ENCODE measurements around the gene HEMK1. TPM values are rescaled to one million over a fixed set of nuclear protein-coding genes. Genes with fewer than 3 reads are reported as not detected.

The HEMK1 gene
- total RNA-seq, 4 donors from 2014 or later, result 4.5 to 8.1 (median 7.5) TPM

- H3K9me3 ChIP-seq, result no peaks in the 10 kb centered on the region
- peaks cover 0 to 24% of the 10 kb centered on the region in 2 donors for H3K36me3 ChIP-seq
- no peak overlapping the region for H3K4me3 ChIP-seq
- H3K27me3 ChIP-seq, result no peaks in the 10 kb centered on the region
- in situ Hi-C loops (cut with MboI; ENCODE audit: low sequenced_read_pairs in 4 of 4) (no loop called here), intact Hi-C loops (cut with DNase I; ENCODE audit: low total_unique reads) (no loop called here)
- DNase-seq (no peak), ATAC-seq (no peak)
- TF ChIP-seq POLR2A (IDR thresholded peaks at IDR 0.05), result no peak
- TF ChIP-seq CTCF (IDR thresholded peaks at IDR 0.05 in 4 of 5, conservative IDR thresholded peaks at IDR 0.05 in 1 of 5), result no peak
- peak overlapping the region in 3 of 4 donors; percentile 43 to 64 (median 43) for H3K27ac ChIP-seq
- H3K4me1 ChIP-seq, result peaks cover 32 to 47% of the 10 kb centered on the region in 2 donors
These were observed 67.7 kb downstream of the HEMK1 start for GRCh38 chr3:50637011-50637410.

- no peak overlapping the region for H3K4me3 ChIP-seq
- intact Hi-C loops (cut with DNase I; ENCODE audit: low total_unique reads) (no loop called here), in situ Hi-C loops (cut with MboI; ENCODE audit: low sequenced_read_pairs in 4 of 4) (no loop called here)
- no peaks in the 10 kb centered on the region for H3K27me3 ChIP-seq
- H3K27ac ChIP-seq, result peak overlapping the region; percentile 40 to 68 (median 52)
- peaks cover 29 to 40% of the 10 kb centered on the region in 2 donors for H3K4me1 ChIP-seq
- no peaks in the 10 kb centered on the region for H3K9me3 ChIP-seq
- no peak for DNase-seq
- peaks cover 0 to 33% of the 10 kb centered on the region in 2 donors for H3K36me3 ChIP-seq
- no peak for ATAC-seq
- TF ChIP-seq CTCF (IDR thresholded peaks at IDR 0.05 in 4 of 5, conservative IDR thresholded peaks at IDR 0.05 in 1 of 5) (no peak), POLR2A (IDR thresholded peaks at IDR 0.05) (no peak)
These were observed 68.6 kb downstream of the HEMK1 start for GRCh38 chr3:50637945-50638344.

GRCh38 chr3:50639055-50639494 lies 69.8 kb downstream of the HEMK1 start:
- TF ChIP-seq POLR2A (IDR thresholded peaks at IDR 0.05) (no peak), CTCF (IDR thresholded peaks at IDR 0.05 in 4 of 5, conservative IDR thresholded peaks at IDR 0.05 in 1 of 5) (no peak)
- H3K4me3 ChIP-seq, result no peak overlapping the region
- H3K9me3 ChIP-seq, result no peaks in the 10 kb centered on the region
- H3K27me3 ChIP-seq, result no peaks in the 10 kb centered on the region
- intact Hi-C loops (cut with DNase I; ENCODE audit: low total_unique reads) (no loop called here), in situ Hi-C loops (cut with MboI; ENCODE audit: low sequenced_read_pairs in 4 of 4) (no loop called here)
- H3K27ac ChIP-seq, result peak overlapping the region; percentile 40 to 68 (median 52)
- H3K36me3 ChIP-seq, result peaks cover 0 to 44% of the 10 kb centered on the region in 2 donors
- DNase-seq (no peak), ATAC-seq (peak; percentile 10 to 60)
- H3K4me1 ChIP-seq, result peaks cover 29 to 48% of the 10 kb centered on the region in 2 donors

- intact Hi-C loops (cut with DNase I; ENCODE audit: low total_unique reads) (no loop called here), in situ Hi-C loops (cut with MboI; ENCODE audit: low sequenced_read_pairs in 4 of 4) (no loop called here)
- ATAC-seq (no peak), DNase-seq (no peak)
- H3K27ac ChIP-seq, result no peak overlapping the region
- no peak for TF ChIP-seq POLR2A (IDR thresholded peaks at IDR 0.05)
- no peak for TF ChIP-seq CTCF (IDR thresholded peaks at IDR 0.05 in 4 of 5, conservative IDR thresholded peaks at IDR 0.05 in 1 of 5)
- H3K4me3 ChIP-seq, result no peak overlapping the region
- no peaks in the 10 kb centered on the region for H3K9me3 ChIP-seq
- peaks cover 0 to 77% of the 10 kb centered on the region in 2 donors for H3K36me3 ChIP-seq
- peaks cover 15 to 33% of the 10 kb centered on the region in 2 donors for H3K4me1 ChIP-seq
- H3K27me3 ChIP-seq, result no peaks in the 10 kb centered on the region
These were observed 73.1 kb downstream of the HEMK1 start for GRCh38 chr3:50642382-50642781.

GRCh38 chr3:50644561-50644960 lies 75.2 kb downstream of the HEMK1 start:
- Histone ChIP-seq H3K4me1 (peaks cover 16 to 32% of the 10 kb centered on the region in 2 donors), H3K9me3 (no peaks in the 10 kb centered on the region), H3K27me3 (no peaks in the 10 kb centered on the region), H3K4me3 (no peak overlapping the region), H3K27ac (no peak overlapping the region), H3K36me3 (peaks cover 0 to 93% of the 10 kb centered on the region in 2 donors)
- intact Hi-C loops (cut with DNase I; ENCODE audit: low total_unique reads) (no loop called here), in situ Hi-C loops (cut with MboI; ENCODE audit: low sequenced_read_pairs in 4 of 4) (no loop called here)
- DNase-seq (no peak), ATAC-seq (no peak)
- TF ChIP-seq POLR2A (IDR thresholded peaks at IDR 0.05) (no peak), CTCF (IDR thresholded peaks at IDR 0.05 in 4 of 5, conservative IDR thresholded peaks at IDR 0.05 in 1 of 5) (no peak)

Measured in gastrocnemius medialis (tissue), 4 donors.